Measurements from ENCODE around the gene FOXD4L3. TPM values are rescaled to one million over a fixed set of nuclear protein-coding genes. Genes with fewer than 3 reads are reported as not detected.
"Not testable (repeated sequence)": the region's sequence is repeated elsewhere in the genome, so short reads cannot be mapped to it uniquely, and the experiment has no call there.

FOXD4L3 gene
- polyA plus RNA-seq, 1 donor, result 0.12 TPM

GRCh38 chr9:68323749-68324148 is 21.1 kb downstream of the FOXD4L3 start:
- not testable (repeated sequence) for H3K9me3 ChIP-seq (ENCODE audit: control insufficient read depth, low read depth, low read length); H3K27ac ChIP-seq (ENCODE audit: low read length); H3K4me3 ChIP-seq (ENCODE audit: low read length); H3K36me3 ChIP-seq (ENCODE audit: control insufficient read depth, insufficient read depth, low read length); H3K4me1 ChIP-seq (ENCODE audit: control insufficient read depth, insufficient read depth, low read length); DNase-seq
- peaks cover 15% of the 10 kb centered on the region for H3K27me3 ChIP-seq (ENCODE audit: control insufficient read depth, insufficient read depth, low read length)
- no CpG with 5 or more reads among the region's 24 CpGs for WGBS (ENCODE audit: insufficient coverage, low lambda C conversion rate)

GRCh38 chr9:68324518-68324917 is 21.9 kb downstream of the FOXD4L3 start:
- not testable (repeated sequence) for H3K9me3 ChIP-seq (ENCODE audit: control insufficient read depth, low read depth, low read length); H3K27ac ChIP-seq (ENCODE audit: low read length); H3K4me1 ChIP-seq (ENCODE audit: control insufficient read depth, insufficient read depth, low read length); DNase-seq; H3K4me3 ChIP-seq (ENCODE audit: low read length); H3K36me3 ChIP-seq (ENCODE audit: control insufficient read depth, insufficient read depth, low read length)
- WGBS (ENCODE audit: insufficient coverage, low lambda C conversion rate), result no CpG with 5 or more reads among the region's 20 CpGs
- H3K27me3 ChIP-seq (ENCODE audit: control insufficient read depth, insufficient read depth, low read length), result peaks cover 15% of the 10 kb centered on the region

- H3K36me3 ChIP-seq (ENCODE audit: control insufficient read depth, insufficient read depth, low read length); H3K4me1 ChIP-seq (ENCODE audit: control insufficient read depth, insufficient read depth, low read length); H3K27ac ChIP-seq (ENCODE audit: low read length); DNase-seq; H3K27me3 ChIP-seq (ENCODE audit: control insufficient read depth, insufficient read depth, low read length); H3K4me3 ChIP-seq (ENCODE audit: low read length); H3K9me3 ChIP-seq (ENCODE audit: control insufficient read depth, low read depth, low read length): not testable (repeated sequence)
- no CpG with 5 or more reads among the region's 4 CpGs for WGBS (ENCODE audit: insufficient coverage, low lambda C conversion rate)
Observed at GRCh38 chr9:68329106-68329505, 26.4 kb downstream of the FOXD4L3 start.

- no CpG with 5 or more reads among the region's 11 CpGs for WGBS (ENCODE audit: insufficient coverage, low lambda C conversion rate)
- H3K27me3 ChIP-seq (ENCODE audit: control insufficient read depth, insufficient read depth, low read length); H3K27ac ChIP-seq (ENCODE audit: low read length); H3K4me3 ChIP-seq (ENCODE audit: low read length); DNase-seq; H3K9me3 ChIP-seq (ENCODE audit: control insufficient read depth, low read depth, low read length); H3K36me3 ChIP-seq (ENCODE audit: control insufficient read depth, insufficient read depth, low read length); H3K4me1 ChIP-seq (ENCODE audit: control insufficient read depth, insufficient read depth, low read length): not testable (repeated sequence)
Observed at GRCh38 chr9:68330531-68331173, 28.0 kb downstream of the FOXD4L3 start.

- no CpG with 5 or more reads among the region's 1 CpG for WGBS (ENCODE audit: insufficient coverage, low lambda C conversion rate)
- H3K27me3 ChIP-seq (ENCODE audit: control insufficient read depth, insufficient read depth, low read length); H3K27ac ChIP-seq (ENCODE audit: low read length); H3K4me3 ChIP-seq (ENCODE audit: low read length); DNase-seq; H3K9me3 ChIP-seq (ENCODE audit: control insufficient read depth, low read depth, low read length); H3K36me3 ChIP-seq (ENCODE audit: control insufficient read depth, insufficient read depth, low read length); H3K4me1 ChIP-seq (ENCODE audit: control insufficient read depth, insufficient read depth, low read length): not testable (repeated sequence)
Observed at GRCh38 chr9:68332122-68332521, 29.5 kb downstream of the FOXD4L3 start.

DNA sequence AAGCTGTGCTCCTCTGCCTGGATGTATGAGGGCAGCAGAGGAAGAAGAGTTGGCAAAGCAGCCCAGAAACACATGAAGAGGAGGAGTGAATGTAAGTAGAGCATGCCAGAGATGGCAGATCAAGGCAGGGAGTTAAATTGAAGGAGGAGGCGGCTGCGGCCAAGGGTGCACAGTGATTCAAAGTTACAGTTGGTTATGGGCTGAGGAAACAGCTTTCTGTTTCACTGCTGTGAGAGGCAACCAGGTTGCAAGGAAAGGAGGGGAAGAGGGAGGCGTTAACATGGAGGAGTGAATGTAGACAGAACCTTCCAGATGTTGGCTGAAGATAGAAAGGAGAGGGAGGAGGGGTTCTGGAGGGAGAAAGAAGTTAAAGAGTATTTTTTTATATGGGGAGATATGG is 33.3 kb downstream of the FOXD4L3 start:
- not testable (repeated sequence) for H3K27ac ChIP-seq (ENCODE audit: low read length); H3K4me3 ChIP-seq (ENCODE audit: low read length); H3K27me3 ChIP-seq (ENCODE audit: control insufficient read depth, insufficient read depth, low read length); H3K9me3 ChIP-seq (ENCODE audit: control insufficient read depth, low read depth, low read length); H3K36me3 ChIP-seq (ENCODE audit: control insufficient read depth, insufficient read depth, low read length); DNase-seq; H3K4me1 ChIP-seq (ENCODE audit: control insufficient read depth, insufficient read depth, low read length)
- no CpG with 5 or more reads among the region's 3 CpGs for WGBS (ENCODE audit: insufficient coverage, low lambda C conversion rate)

DNA sequence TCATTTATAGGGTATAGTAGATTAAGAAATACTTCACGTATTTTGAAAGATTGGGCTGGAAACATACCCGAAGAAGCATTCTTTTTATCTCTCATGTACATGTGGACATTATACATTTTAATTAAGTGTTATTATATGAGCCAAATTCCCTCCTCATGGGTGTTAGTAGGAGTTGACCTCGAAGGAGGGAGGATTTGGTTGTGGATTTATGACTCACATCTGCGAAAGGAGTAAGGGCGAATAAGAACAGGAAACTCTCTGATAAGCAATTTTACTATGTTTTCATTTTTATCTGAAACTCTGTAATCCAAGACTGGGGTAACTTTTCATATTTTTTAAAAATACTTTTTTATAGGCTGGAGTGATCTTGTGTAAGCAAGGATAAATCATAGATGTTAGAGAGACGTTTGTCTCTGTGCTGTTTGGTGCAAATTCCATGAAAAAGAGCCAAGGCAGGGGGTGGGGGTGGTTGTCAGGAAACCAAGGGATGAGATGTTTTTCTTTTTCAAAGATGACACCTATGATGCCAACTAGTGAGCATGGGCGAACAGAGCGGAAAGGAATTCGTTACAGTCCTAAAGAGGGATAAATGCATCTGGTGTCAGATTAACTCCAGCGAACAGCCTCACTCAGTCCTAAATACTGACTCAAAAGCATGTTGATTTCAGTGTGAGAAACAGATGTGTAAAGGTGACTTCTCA is 34.1 kb downstream of the FOXD4L3 start:
- H3K27ac ChIP-seq (ENCODE audit: low read length); H3K4me1 ChIP-seq (ENCODE audit: control insufficient read depth, insufficient read depth, low read length); H3K36me3 ChIP-seq (ENCODE audit: control insufficient read depth, insufficient read depth, low read length); H3K4me3 ChIP-seq (ENCODE audit: low read length); DNase-seq; H3K9me3 ChIP-seq (ENCODE audit: control insufficient read depth, low read depth, low read length); H3K27me3 ChIP-seq (ENCODE audit: control insufficient read depth, insufficient read depth, low read length): not testable (repeated sequence)
- WGBS (ENCODE audit: insufficient coverage, low lambda C conversion rate), result no CpG with 5 or more reads among the region's 10 CpGs

DNA sequence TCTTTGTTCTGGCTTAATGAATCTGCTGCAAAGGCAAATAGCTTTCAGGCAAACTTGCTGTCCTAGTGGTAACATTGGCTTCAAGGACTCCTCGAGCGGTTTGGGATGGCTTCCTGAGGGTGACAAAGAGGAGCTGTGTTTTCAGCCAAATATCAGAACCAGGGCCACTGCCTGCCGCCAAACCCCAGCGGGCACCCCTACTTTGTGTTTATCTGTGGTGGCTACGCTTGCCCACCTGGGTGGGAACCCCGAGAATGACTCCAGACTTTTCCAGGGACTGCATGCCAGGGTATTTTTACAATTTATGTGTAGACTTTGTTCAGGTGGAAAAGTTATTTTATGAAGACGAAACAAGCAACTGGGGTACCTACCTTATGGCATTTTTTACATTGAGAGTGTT is 35.3 kb downstream of the FOXD4L3 start:
- H3K4me3 ChIP-seq (ENCODE audit: low read length); DNase-seq; H3K27me3 ChIP-seq (ENCODE audit: control insufficient read depth, insufficient read depth, low read length); H3K36me3 ChIP-seq (ENCODE audit: control insufficient read depth, insufficient read depth, low read length); H3K27ac ChIP-seq (ENCODE audit: low read length); H3K9me3 ChIP-seq (ENCODE audit: control insufficient read depth, low read depth, low read length); H3K4me1 ChIP-seq (ENCODE audit: control insufficient read depth, insufficient read depth, low read length): not testable (repeated sequence)
- WGBS (ENCODE audit: insufficient coverage, low lambda C conversion rate), result no CpG with 5 or more reads among the region's 7 CpGs

DNA sequence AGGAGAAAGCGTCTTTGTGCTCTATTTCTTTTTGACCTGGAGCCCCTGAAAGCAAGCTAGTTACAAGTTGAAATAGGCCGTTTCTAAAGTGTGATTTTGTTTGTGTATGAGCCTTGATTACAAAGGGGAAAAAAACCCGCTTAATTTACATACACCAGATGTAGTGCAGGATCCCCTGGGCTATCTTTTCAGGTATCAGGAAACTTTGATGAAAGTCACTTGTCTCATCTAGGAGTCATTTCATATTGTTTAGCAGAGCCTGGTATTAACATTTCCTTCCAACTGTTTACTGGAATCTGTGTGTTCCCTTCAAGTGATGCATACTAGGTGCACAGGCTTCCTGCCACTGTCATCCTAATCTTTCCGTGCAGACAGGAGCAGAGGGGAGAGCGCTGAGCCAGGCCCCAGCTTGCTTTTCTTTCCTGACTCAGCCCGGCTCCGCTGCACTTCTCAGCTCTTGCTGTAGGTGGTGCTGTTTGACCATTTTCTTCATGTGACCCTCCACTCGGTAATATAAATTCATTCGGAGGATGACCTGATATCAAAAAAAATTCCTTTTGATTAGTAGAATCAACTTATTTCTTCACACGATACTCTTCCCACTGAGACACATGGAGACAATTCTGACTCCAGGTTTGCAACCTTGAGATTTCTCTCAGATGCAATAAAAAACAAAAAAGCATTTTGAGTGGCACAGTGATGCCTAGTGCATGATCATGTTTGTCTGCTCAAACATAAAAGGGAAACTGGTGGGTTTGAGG is 39.8 kb downstream of the FOXD4L3 start:
- H3K9me3 ChIP-seq (ENCODE audit: control insufficient read depth, low read depth, low read length); H3K27me3 ChIP-seq (ENCODE audit: control insufficient read depth, insufficient read depth, low read length); H3K36me3 ChIP-seq (ENCODE audit: control insufficient read depth, insufficient read depth, low read length); DNase-seq; H3K4me3 ChIP-seq (ENCODE audit: low read length); H3K4me1 ChIP-seq (ENCODE audit: control insufficient read depth, insufficient read depth, low read length); H3K27ac ChIP-seq (ENCODE audit: low read length): not testable (repeated sequence)
- WGBS (ENCODE audit: insufficient coverage, low lambda C conversion rate), result no CpG with 5 or more reads among the region's 10 CpGs

GRCh38 chr9:68343242-68343641 is 40.6 kb downstream of the FOXD4L3 start:
- H3K27ac ChIP-seq (ENCODE audit: low read length); DNase-seq; H3K27me3 ChIP-seq (ENCODE audit: control insufficient read depth, insufficient read depth, low read length); H3K36me3 ChIP-seq (ENCODE audit: control insufficient read depth, insufficient read depth, low read length); H3K4me1 ChIP-seq (ENCODE audit: control insufficient read depth, insufficient read depth, low read length); H3K4me3 ChIP-seq (ENCODE audit: low read length); H3K9me3 ChIP-seq (ENCODE audit: control insufficient read depth, low read depth, low read length): not testable (repeated sequence)
- no CpG with 5 or more reads among the region's 4 CpGs for WGBS (ENCODE audit: insufficient coverage, low lambda C conversion rate)
